Hepatocyte (in vitro differentiated cells): ENCODE results near the gene UCMA.
"Not testable (repeated sequence)": the region's sequence is repeated elsewhere in the genome, so short reads cannot be mapped to it uniquely, and the experiment has no call there.

Experiments
- CTCF ChIP-seq: fragments of 200-600 bp; sonication (generic); IDR thresholded peaks from 2 replicates; pipeline ENCODE4 v1.5.1; 2016; ENCODE audit warnings: antibody characterized with exemption, mild to moderate bottlenecking; ENCODE audit not compliant: poor library complexity
- EZH2phosphoT487 ChIP-seq: fragments of 200-600 bp; sonication (generic); IDR thresholded peaks from one replicate; pipeline ENCODE4 v1.6.1; 2018; ENCODE audit warnings: antibody characterized with exemption, mild to moderate bottlenecking, low read depth, moderate library complexity; ENCODE audit not compliant: unreplicated experiment, severe bottlenecking

- not testable (repeated sequence) for TF ChIP-seq CTCF, EZH2phosphoT487
Measured at GRCh38 chr10:13276146-13276545, 42.0 kb upstream of the UCMA start.
